GM19193 (cell line): Measurements from ENCODE around the gene ENG.

Source experiments
- POLR2A ChIP-seq: IDR thresholded peaks from 4 replicates; pipeline ENCODE4 v1.6.1; 2011; ENCODE audit not compliant: insufficient read depth, insufficient read length; ENCODE audit errors: extremely low read depth

Gene ENG

DNA sequence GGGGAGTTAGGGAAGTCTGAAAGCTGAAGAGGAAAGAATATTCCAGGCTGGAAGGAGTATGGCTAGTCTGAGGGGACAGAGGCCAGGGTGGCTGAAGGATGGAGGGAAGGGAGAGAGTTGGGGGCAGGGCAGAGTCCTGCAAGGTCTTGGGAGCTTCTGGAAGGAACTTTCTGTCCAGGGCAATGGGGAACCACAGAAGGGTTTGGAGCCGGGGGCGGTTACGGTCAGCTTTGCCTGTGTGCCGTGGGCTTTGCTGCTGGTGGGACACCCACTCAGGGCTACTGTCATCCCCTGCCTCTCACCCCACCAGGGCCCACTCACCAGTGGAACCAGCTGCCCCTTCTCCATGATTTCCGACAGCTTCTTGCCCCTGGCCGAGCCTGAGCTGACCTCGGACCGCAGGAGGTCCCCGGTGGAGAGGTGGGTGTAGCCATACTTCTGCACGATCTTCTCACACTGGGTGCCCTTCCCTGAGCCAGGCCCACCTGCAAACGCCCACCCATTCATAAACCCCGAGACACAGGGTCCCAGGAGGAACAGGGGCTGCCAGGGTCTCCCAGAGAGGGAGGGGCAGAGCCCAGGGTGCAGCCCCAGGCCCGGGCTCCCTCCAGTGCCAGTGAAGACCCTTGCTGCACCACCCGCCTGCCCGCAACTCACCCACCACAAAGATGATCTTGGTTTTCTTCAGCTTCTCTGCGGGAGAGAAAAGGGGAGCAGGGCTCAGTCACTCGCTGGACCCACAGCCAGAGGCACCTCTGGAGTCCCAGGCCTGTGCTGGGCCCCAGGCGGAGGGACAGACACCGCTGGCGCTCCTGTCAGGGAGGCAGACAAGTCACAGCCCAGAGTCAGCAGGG is 18.1 kb upstream of the ENG start:
- no peak for TF ChIP-seq POLR2A

DNA sequence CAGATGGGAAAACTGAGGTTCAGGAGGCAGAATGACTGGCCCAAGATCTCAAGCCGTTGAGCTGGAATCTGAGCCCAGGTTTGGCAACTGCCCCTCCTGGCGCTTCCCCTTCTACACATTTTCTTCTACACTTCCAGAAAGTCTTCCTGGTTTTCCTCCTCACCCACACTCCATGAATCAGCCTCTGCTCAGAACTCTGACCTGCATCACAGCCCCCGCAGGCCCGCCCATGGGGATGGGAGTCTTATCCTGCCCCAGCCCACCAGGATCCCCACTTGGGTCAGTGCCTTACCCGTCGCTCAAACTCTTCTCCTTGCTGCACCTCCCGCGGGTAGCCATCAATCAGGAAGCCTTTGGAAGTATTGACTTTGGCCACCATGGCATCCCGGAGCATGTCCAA is 17.1 kb upstream of the ENG start:
- TF ChIP-seq POLR2A, result no peak

DNA sequence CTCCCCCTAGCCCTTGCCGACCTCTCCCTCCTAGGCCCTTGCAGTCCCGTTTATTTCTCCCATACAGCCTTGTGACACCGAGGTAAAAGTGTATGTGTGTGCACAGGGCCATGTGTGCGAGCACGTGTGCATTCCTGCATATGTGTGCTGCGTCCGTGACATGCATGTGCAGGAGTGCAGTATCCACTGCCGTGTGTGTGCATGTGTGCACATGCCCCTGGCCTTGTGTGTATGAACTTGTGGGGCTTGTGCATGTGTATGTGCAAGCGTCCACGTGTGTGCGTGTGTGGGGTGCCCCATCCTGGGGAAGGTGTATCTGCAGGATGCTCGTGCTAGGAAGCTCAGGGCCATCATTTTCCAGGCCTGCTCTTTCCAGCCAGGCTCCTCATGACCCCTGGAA is 16.4 kb upstream of the ENG start:
- TF ChIP-seq POLR2A, result no peak

DNA sequence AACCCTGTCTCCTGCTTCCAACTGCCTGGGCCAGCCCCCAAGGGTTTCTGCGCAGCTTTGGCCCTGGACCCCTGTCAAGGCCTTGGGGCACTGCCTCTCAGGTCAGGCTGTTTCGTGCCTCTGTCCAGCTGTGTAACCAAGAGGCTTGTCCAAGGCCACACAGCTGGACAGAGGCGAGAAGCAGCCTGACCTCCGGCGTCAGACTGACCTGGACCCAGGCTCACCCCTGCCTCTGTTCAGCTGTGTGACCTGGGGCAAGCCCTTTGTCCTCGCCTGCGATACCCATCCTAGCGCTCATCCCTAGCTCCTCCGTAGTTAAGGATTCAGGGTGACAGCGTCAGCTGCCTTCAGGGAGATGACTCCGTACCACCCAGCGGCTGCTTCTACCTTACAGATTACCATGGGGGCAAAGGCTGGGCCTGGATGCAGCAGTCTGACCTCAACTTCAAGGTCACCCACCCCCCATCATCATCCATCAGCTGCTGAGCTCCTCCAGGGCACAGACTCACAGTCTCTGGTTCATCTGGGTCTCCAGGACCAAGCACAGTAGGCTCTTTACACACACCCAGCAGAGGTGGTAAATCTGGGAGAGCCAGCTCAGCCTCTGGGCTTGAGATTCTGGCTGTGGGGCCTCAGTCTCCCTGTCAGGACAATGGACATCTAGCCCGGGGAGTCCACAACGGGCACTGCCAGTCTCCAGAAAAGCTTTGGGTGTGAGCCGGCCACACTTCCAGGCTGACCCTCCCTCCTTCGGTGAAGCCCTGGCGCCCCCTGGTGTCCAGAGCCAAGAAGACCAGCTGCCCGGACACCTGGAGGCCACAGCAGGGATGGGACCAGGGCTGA is 15.1 kb upstream of the ENG start:
- TF ChIP-seq POLR2A, result no peak

DNA sequence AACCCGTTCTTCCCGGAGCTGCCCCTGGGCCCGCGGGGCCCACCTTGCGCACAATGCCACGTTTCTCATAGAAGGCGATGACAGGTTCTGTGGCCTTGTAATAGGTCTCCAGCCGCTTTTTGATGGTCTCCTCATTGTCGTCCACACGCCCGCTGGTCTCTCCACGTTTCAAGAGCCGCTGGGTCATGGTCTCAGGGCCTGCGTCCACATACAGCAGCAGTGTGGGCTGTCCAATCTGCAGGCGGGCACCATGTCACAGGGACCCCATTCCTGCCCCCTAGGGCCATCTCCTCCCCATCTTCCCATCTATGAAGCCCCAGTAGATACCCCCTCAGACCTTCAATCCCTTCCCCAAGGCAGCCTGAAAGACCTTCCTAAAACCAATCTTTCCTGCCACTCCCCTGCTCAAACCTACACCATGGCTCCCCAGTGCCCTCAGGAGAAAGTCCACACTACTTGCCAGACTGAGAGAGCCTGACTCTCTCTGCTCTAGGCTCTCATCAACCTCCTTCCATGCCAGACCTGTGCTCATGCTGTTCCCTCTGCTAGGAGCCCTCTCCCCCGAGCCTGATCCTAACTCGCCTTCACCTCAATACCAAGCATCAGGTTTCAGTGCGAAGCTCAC is 13.9 kb upstream of the ENG start:
- TF ChIP-seq POLR2A, result no peak

DNA sequence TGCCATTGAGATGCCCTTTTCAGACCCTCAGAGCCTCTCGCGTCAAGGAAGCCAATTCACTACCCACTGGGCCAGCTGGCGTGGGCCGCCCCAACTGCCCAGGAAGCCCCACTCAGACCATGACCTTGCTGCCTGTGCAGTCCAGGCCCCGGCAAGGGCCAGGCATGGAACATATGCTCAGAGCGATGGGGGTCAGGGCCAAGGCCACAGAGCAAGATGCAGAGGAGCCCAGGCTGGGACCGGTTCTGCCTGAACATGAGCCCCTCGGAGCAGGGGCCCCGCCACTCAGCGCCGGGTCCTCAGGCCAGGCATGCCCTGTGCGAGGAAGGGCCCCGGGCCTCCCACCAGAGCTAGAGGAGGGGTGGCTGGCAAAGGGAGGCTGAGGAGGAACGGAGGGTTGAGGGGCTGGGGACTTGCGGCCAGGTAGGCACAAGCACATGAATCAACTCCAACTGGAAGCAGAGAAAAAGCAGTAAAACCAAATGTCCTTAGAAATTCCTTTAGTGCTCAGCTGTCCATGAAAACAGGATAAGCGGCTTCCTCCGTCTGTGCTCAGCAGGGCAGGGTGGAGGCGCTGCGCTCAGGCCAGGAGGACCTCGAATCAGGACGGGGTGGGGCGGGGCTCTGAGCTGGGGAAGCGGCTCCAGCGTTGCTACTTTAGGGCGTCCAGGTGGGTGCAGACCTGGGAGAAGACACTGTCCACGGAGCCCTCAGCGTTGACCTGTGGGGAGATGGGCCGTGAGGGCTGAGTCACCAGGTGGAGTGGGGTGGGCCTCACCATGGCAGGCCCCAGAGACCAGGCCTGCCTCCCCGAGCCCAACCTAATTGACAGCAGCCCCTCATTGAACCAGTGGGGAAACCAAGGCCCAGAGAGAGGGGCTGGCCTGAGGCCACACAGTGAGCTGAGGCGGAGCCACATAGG is 13.2 kb upstream of the ENG start:
- no peak for TF ChIP-seq POLR2A

DNA sequence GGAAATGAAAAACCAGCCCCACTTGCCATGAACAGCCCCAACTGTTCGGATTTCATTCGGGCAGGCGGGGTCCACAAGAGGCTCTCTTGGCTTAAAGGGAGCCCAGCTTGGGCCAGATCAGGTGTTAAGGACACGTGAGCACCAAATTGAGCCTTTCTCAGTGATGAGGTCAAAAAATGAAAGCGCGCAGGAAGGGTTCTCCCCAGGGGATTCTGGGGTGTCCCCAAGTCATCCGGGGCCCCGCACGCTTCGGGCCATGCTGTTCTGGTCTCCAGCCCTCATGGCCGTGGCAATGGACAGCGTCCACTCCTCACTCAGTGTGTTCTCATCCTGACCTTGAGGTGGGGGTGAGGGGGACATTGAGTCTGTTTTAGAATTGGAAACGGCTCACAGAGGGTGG is 12.1 kb upstream of the ENG start:
- TF ChIP-seq POLR2A, result no peak

DNA sequence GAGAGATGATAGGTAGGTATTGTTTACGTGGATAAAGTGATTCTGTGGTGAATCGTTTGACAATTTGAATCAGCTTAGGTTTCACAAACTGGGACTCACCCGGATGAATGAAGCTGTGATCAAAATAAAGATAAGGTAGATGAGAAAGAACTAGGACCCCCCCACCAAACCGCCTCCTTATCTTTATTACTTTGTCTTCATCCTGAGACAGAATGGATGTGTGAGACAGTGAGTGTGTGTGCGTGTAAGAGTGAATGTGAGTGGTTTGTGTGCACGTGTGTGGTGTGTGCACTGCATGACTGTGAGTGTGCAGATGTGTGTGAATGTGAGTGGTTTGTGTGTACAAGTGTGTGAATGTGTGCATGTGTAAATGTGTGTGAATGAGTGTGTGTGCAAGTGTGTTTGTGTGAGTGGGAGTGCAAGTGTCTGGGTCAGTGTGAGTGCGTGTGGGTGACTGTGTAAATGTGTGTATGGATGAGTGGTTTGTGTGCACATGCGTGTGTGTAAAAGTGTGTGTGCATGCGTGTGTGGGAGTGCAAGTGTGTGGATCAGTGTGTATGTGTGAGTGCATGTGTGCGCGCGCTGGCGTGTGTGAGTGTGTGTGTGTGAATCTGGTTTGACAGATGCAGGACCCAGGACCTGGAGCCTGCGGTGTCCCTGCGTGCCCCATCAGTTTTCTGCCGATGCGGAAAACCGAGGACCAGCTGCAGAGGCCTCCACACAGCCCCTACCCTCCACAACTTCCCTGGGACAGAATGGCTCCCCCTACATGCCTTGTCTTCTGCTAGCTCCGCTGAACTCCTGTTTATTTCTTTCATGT is 11.4 kb upstream of the ENG start:
- no peak for TF ChIP-seq POLR2A

DNA sequence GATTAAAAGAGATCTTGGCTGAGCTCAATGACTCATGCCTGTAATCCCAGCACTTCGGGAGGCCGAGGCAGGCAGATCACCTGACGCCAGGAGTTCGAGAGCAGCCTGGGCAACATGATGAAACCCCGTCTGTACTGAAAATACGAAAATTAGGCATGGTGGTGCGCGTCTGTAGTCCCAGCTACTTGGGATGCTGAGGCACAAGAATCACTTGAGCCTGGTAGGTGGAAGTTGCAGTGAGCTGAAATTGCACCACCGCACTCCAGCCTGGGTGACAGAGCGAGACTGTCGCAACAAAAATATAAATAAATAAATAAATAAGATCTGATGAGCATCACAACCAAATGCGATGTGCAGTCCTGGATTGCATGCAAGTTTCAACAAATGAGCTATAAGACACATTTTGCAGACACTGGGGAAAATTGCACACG is 8.7 kb upstream of the ENG start:
- no peak for TF ChIP-seq POLR2A

DNA sequence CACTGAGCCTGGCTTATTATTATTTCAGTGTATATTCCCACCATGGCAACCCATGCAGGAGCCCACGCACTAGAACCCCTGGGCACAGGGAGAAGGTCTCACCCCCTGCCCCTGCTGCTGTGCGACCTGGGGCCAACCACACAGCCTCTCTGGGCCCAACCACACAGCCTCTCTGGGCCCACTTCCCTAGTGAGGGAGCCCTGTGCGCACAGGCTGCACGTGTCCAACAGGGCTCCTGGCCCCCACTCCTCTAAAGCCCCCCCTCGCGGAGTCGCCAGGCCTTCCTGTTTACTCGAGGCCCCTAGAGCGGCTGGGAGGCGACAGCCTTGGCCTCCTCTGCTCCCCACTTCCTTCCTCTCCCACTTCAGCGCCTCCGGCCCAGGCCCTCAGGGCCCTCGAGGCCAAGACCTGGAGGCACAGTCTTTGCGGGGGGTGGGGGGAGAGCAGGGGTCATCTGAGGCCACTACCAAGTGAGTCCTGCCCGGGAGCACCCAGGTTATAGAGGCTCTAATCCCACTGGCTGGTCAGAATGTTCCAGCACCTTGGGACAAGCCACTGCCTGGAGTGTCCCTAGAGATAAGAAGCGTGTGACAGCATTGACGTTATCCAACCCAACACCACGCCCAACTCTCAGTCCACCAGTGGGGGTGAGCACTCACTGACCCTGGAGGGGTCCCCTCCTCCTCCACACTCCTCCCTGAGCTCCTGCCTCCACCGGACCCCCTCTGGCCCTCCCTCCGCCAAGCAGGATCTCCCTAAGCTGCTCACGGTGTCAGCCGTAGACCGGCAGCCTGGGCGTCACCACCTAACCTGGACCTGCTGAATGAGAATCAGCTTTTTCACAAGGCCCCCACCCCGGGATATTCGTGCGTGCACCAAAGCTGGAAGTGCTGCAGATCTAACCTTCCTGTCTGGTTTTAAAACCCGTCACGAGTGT is 7.9 kb upstream of the ENG start:
- TF ChIP-seq POLR2A, result no peak

DNA sequence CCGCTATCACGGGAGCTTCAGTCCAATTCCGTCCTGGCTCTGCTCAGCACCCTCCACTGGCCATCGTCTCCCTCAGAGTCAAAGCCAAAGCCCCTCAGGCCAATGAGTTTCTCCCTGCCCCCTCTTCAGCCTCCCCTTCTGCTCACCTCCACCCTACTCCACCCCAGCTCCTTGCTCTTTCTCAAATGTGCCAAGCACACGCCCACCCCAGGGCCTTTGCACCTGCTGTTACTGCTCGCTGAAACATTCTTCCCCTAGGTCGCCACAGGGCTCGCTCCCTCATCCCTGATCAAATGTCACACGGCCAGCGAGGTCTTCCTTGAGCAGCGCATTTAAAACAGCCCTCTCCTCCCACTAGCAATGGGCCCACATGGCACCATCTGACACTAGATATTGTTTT is 6.3 kb upstream of the ENG start:
- no peak for TF ChIP-seq POLR2A

DNA sequence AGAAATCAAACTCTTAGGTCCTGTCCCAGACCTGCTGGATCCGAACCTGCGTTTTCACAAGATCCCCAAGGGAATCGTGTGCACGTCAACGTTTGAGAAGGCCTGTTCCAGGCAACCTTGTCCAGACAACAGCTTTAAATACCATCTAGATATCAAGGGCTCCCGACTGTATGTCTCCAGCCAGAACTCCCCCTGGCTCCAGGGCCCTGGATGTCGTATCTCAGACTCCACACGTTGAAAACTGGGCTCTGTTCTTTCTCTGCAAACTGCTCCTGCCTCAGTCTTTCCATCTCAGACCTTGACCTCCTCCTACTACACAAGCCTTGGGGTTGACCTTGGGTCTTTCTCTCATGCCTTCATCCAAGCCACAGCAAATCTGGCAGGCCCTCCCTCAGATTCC is 5.8 kb upstream of the ENG start:
- TF ChIP-seq POLR2A, result no peak
